Keratinocyte (primary cell): ENCODE results near the gene PPP4R2.

ENCODE experiments used
- EZH2 ChIP-seq: IDR thresholded peaks from one replicate; pipeline ENCODE4 v1.6.1; 2012; ENCODE audit warnings: inconsistent platforms, mild to moderate bottlenecking, low read length, moderate library complexity
- TF ChIP-seq, protein P1 (sequence below), 3 experiments: IDR thresholded peaks in 1 of 3; conservative IDR thresholded peaks in 1 of 3; optimal IDR thresholded peaks in 1 of 3; 2 replicates in 2 of 3; 3 replicates in 1 of 3; pipeline versions ENCODE3 to v1.5.1; 2011; ENCODE audit warnings: low read length in 3 of 3, mild to moderate bottlenecking in 3 of 3, moderate library complexity in 2 of 3, control low read depth in 1 of 3, inconsistent platforms in 1 of 3; ENCODE audit not compliant: insufficient read depth in 2 of 3; ENCODE audit errors: extremely low read depth in 1 of 3

- TF ChIP-seq, protein P1, sequence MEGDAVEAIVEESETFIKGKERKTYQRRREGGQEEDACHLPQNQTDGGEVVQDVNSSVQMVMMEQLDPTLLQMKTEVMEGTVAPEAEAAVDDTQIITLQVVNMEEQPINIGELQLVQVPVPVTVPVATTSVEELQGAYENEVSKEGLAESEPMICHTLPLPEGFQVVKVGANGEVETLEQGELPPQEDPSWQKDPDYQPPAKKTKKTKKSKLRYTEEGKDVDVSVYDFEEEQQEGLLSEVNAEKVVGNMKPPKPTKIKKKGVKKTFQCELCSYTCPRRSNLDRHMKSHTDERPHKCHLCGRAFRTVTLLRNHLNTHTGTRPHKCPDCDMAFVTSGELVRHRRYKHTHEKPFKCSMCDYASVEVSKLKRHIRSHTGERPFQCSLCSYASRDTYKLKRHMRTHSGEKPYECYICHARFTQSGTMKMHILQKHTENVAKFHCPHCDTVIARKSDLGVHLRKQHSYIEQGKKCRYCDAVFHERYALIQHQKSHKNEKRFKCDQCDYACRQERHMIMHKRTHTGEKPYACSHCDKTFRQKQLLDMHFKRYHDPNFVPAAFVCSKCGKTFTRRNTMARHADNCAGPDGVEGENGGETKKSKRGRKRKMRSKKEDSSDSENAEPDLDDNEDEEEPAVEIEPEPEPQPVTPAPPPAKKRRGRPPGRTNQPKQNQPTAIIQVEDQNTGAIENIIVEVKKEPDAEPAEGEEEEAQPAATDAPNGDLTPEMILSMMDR (optimal IDR thresholded peaks at IDR 0.05 in 1 of 3, IDR thresholded peaks at IDR 0.05 in 1 of 3, conservative IDR thresholded peaks at IDR 0.05 in 1 of 3; ENCODE audit: extremely low read depth in 1 of 3, insufficient read depth in 2 of 3, low read length in 3 of 3), result no peak
- no peak for TF ChIP-seq EZH2
These were observed 11.5 kb downstream of the PPP4R2 start for GRCh38 chr3:73007992-73008712.
